T-helper 1 cell (primary cell): Measurements from ENCODE around the gene ATRIP.
"Not testable (repeated sequence)": the region's sequence is repeated elsewhere in the genome, so short reads cannot be mapped to it uniquely, and the experiment has no call there.

Source experiments
- DNase-seq, 5 donors: peaks; one replicate each; pipeline ENCODE4 v3.0.0-alpha.2; 2012 to 2020
- total RNA-seq, 4 donors: gene quantifications; one replicate each; lab custom pipeline; 2026; lab: John Stamatoyannopoulos, UW

The ATRIP gene
- total RNA-seq: 12.2 to 28.4 (median 19.9) reads per million in 4 donors

DNA sequence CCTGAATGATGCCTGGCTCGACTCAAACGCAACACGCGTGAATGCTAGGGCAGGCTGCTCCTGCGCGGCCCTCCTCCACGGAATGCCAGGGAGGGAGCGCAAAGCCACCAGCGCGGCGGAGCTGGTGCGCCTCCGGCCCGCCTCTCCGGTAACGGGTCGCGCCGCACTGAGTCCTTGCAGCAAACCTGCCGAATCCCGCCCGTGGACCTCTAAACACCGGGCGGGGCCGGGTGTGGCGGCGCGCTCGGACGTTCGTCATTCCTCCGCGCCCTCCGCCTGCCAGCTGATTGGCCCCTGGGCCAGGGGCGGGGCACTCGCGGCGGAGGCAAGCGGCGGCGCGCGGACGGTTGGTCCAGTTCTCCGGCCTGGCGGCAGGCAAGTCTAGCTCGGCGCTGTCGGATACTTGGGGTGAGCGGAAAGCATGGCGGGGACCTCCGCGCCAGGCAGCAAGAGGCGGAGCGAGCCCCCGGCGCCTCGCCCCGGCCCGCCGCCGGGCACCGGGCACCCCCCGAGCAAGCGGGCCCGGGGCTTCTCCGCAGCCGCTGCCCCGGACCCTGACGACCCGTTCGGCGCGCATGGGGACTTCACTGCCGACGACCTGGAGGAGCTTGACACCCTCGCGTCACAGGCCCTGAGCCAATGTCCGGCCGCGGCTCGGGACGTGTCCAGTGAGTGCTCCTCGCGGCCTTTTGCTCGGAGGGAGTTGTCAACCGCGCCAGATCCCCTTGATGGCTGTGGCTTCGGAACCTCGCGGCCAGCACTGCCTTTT lies at the start of gene ATRIP:
TSS of gene ATRIP (plus strand) at position 313 of the 769 bp plus-strand sequence. CDS start at position 422, 109 bp downstream.
- DNase-seq: peak; percentile 79 to 85 (median 81)

DNA sequence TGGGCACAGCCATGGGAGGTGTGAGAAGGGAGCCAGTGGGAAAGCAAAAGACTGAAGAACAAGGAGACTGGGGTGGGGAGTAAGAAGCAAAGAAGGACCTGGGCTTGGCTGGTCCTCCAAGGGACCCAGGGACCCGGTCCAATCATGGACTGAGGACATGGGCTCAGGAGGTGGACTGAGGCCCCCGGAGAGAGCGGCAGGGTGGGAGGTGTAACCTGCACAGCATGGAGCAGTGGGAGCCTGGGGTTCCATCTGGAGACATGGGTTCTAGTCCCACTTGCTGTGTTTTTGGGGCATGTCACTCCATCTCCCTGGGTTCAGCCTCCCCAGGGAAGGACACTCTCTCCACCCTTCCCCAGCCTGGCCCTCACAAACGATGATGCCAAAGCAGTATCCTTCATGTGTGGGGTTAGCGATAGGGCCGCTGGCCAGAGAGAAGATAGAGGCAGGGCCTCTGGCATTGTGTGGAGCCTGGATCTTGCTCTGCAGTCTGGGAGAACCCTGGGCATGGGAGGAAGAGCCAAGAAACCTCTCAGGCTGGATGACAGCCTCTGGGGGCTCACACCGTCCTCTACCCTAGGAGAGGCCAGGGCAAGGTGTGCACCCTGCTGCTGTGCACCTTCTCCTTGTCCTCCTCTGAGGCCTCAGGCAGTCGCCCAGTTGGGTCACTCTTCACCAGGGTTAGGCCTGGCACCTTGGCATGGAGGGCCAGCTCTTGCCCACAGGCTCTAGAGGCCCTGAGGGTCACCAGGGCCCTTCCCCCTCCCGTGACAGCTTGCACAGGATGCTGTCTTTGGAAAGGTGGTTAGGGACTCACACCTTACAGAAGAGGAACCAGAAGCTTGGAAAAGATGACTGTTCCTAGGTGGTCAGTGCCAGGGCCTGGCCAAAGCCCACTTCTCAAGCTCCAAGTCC lies 48.5 kb upstream of the ATRIP start:
- DNase-seq: no peak

- no peak for DNase-seq
These were observed 47.7 kb upstream of the ATRIP start for GRCh38 chr3:48398701-48399386.

GRCh38 chr3:48399387-48400172 lies 47.0 kb upstream of the ATRIP start:
- no peak for DNase-seq

- DNase-seq: peak in 4 of 5 donors; percentile 50 to 66 (median 58)
These were observed 45.6 kb upstream of the ATRIP start for GRCh38 chr3:48400824-48401433.

- DNase-seq: not testable (repeated sequence)
These were observed 45.1 kb upstream of the ATRIP start for GRCh38 chr3:48401434-48401901.

- no peak for DNase-seq
These were observed 44.2 kb upstream of the ATRIP start for GRCh38 chr3:48402281-48402732.

DNA sequence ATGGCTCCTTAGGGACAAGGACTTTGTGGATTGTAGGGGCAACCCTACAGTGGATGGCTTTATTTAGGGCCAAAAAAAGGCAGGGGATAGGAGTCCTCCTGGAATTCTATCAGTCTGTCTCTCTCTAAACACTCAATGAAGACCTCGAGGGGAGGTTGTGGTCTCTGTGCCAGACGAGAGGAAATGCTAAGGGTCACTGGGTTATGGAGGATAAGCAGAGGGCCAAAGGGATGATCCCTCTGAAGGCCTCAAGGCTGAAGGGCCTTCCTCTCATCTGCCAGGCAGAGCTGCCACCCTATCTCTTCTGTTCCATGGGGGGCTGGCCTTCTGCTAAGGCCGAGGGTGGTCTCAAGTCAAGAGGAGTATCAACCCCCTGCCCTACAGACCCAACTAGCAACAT lies 43.6 kb upstream of the ATRIP start:
- no peak for DNase-seq

DNA sequence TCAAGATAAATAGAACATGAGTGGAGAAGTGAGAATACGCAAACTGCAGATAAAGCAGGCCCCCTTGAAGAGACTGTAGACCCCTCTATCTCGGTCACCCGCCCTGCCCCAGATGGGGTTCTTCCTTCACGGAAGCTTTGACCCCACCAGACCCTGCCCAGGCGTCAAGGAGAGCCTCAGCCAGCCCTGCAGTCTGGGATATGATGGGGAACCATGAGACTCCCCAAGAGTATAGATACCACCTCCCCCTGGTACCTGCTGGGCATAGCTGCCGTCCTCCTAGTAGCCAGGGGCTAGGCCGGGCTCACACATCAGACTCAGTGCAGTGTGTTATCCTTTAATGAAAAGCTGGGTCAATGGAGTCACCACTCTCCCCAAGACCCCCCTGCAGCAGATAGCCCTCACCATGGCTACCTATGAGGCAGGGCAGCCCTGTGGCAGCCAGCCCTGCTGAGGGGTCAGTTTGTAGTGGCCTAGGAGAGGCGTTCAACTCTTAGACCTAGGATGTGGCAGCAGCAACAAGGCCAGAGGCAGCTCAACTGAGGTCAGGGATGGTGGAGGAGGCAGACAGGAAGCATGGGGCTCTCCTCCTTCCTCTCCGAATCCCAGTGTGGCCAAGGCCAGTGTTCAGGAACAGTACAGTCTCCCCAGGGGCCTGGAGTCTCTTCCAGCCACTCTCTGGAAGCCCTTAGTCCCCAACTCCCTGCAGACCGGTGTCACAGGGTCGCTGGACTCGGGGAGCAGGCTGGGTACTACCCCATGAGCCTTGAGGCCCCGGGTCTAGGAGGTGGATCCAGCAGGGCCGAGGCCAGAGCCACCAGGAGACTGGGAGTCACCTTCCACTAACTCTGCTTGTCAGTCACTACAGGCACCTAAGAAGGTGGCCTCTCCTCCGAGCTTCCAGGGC lies 42.8 kb upstream of the ATRIP start:
- DNase-seq: no peak

GRCh38 chr3:48404440-48405342 lies 41.8 kb upstream of the ATRIP start:
- no peak for DNase-seq

GRCh38 chr3:48405343-48405881 lies 41.1 kb upstream of the ATRIP start:
- DNase-seq: peak in 1 of 5 donors; percentile 8

GRCh38 chr3:48405971-48406370 lies 40.6 kb upstream of the ATRIP start:
- DNase-seq: no peak

- no peak for DNase-seq
These were observed 39.8 kb upstream of the ATRIP start for GRCh38 chr3:48406443-48407431.

GRCh38 chr3:48407542-48408099 lies 38.9 kb upstream of the ATRIP start:
- no peak for DNase-seq

DNA sequence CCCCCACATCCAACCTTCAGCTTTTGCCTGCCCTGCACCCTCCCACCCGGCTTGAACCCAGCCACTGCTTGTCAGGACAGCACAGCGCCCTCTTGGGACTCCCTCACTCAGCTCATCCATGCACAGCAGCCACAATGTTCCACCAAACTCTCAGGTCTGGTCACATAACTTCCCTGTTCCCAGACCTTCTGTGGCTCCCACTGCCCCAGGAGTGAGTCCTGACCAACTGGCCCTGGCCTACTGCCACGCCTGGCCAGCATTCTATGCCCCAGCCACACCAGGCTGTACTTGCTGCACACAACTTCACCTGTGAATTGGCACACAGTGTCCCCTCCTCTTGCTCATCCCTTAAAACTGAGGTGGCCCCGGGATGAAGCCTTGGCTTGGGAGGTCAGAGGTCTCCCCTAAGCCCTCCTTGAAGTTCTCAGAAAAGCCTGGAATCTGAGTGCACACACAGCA lies 37.7 kb upstream of the ATRIP start:
- no peak for DNase-seq

- no peak for DNase-seq
These were observed 37.0 kb upstream of the ATRIP start for GRCh38 chr3:48409291-48410201.
